Skin epidermis (tissue), 12 donors: ENCODE measurements around the gene NOD2.

Source experiments
- H3K27ac ChIP-seq, 21 experiments: fragments of 200-600 bp; sonication (generic) in 11 of 21; one replicate each; pipeline ENCODE4 v1.5.0; 2020; ENCODE audit warnings: mild to moderate bottlenecking in 3 of 21, inconsistent platforms in 2 of 21, moderate library complexity in 2 of 21
- H3K4me3 ChIP-seq, 7 experiments: fragments of 200-600 bp; sonication (generic) in 2 of 7; one replicate each; pipeline ENCODE4 v1.5.0; 2020; ENCODE audit warnings: inconsistent platforms in 2 of 7, mild to moderate bottlenecking in 2 of 7, moderate library complexity in 1 of 7

The NOD2 gene

GRCh38 chr16:50709061-50709684 is 15.8 kb downstream of the NOD2 start:
- H3K27ac ChIP-seq, result peak overlapping the region in 16 of 21 experiments; percentile 26 to 70 (median 54)
- H3K4me3 ChIP-seq, result no peak overlapping the region

DNA sequence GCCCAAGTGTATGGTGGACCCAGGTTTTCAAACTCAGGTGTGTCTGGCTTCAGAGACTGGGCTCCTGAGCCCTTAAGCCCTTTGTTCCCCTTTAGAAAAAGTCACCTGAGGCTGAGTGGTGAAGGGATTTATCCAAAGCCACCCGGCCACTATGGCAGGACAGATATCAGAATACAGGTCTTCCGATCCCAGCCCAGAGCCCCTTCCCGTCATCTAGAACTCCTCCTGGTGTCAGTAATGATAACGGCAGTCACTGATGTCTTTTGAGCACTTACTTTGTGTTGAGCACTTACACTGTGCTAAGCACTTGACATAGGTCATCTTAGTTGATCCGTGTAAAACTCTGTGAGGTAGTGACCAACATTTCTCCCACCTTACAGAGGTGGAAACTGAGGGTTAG is 16.6 kb downstream of the NOD2 start:
- peak overlapping the region in 6 of 21 experiments; percentile 12 to 64 (median 44) for H3K27ac ChIP-seq
- H3K4me3 ChIP-seq, result no peak overlapping the region

GRCh38 chr16:50711040-50711439 is 17.6 kb downstream of the NOD2 start:
- no peak overlapping the region for H3K4me3 ChIP-seq
- H3K27ac ChIP-seq, result no peak overlapping the region

DNA sequence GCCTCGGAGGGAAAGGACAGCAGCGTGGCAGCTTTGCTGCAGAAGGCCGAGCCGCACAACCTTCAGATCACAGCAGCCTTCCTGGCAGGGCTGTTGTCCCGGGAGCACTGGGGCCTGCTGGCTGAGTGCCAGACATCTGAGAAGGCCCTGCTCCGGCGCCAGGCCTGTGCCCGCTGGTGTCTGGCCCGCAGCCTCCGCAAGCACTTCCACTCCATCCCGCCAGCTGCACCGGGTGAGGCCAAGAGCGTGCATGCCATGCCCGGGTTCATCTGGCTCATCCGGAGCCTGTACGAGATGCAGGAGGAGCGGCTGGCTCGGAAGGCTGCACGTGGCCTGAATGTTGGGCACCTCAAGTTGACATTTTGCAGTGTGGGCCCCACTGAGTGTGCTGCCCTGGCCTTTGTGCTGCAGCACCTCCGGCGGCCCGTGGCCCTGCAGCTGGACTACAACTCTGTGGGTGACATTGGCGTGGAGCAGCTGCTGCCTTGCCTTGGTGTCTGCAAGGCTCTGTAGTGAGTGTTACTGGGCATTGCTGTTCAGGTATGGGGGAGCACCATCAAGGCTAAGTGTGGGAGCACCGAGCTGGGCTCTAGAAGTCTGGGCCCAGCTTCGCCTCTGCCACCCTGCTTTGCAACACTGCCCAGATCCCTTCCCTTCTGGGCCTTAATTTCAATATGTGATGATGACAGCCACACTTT is 18.6 kb downstream of the NOD2 start:
- H3K27ac ChIP-seq, result no peak overlapping the region
- H3K4me3 ChIP-seq, result no peak overlapping the region

DNA sequence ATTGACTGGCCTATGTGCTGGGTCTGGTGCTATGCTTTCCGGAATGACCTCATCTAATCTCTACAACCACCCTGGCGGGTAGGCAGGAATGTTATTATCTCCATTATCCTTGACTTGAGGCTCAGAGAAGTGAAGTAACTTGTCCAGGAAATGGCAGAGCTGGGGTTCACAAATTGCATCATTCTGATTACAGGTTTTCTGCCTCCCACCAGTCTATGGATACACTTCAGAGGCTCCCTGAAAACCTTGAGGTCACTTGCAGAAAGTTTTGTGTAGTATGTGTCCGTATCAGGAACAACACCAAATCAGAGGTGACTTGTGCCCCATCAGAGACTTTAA is 19.1 kb downstream of the NOD2 start:
- Histone ChIP-seq H3K4me3 (no peak overlapping the region), H3K27ac (peak overlapping the region in 1 of 21 experiments; percentile 45)

- peak overlapping the region in 1 of 21 experiments; percentile 45 for H3K27ac ChIP-seq
Observed at GRCh38 chr16:50712956-50713355, 19.6 kb downstream of the NOD2 start.

DNA sequence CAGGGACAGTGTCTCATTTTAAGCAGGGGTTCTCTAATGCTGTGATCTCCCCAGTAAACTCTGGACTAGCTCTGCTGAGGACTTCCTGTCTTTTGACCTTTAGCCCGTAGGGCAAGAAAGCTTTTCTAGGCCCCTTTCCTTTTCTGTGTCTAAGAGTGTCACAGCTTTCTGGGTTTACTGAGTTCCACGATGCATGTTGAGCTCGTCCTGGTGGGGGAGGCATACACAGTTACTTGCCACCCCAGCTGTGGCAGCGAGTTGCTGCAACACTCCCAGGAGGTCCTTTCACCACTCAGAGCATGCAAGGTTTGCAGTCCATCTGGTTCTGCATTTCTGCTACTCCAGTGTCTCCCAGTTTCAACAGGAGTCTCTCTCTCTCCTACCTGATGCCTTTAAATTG is 23.7 kb downstream of the NOD2 start:
- Histone ChIP-seq H3K4me3 (no peak overlapping the region), H3K27ac (no peak overlapping the region)

More at GRCh38 chr16:50712956-50713355, 19.6 kb downstream of the NOD2 start:
- no peak overlapping the region for H3K4me3 ChIP-seq

- H3K27ac ChIP-seq, result no peak overlapping the region
- no peak overlapping the region for H3K4me3 ChIP-seq
Observed at GRCh38 chr16:50717494-50717893, 24.1 kb downstream of the NOD2 start.

GRCh38 chr16:50718061-50718760 is 24.8 kb downstream of the NOD2 start:
- Histone ChIP-seq H3K27ac (peak overlapping the region in 13 of 21 experiments; percentile 26 to 85 (median 73)), H3K4me3 (no peak overlapping the region)

- peak overlapping the region in 19 of 21 experiments; percentile 23 to 85 (median 74) for H3K27ac ChIP-seq
- no peak overlapping the region for H3K4me3 ChIP-seq
Observed at GRCh38 chr16:50718761-50719400, 25.5 kb downstream of the NOD2 start.

GRCh38 chr16:50719401-50720337 is 26.3 kb downstream of the NOD2 start:
- peak overlapping the region; percentile 19 to 85 (median 74) for H3K27ac ChIP-seq
- peak overlapping the region in 1 of 7 experiments; percentile 23 for H3K4me3 ChIP-seq

DNA sequence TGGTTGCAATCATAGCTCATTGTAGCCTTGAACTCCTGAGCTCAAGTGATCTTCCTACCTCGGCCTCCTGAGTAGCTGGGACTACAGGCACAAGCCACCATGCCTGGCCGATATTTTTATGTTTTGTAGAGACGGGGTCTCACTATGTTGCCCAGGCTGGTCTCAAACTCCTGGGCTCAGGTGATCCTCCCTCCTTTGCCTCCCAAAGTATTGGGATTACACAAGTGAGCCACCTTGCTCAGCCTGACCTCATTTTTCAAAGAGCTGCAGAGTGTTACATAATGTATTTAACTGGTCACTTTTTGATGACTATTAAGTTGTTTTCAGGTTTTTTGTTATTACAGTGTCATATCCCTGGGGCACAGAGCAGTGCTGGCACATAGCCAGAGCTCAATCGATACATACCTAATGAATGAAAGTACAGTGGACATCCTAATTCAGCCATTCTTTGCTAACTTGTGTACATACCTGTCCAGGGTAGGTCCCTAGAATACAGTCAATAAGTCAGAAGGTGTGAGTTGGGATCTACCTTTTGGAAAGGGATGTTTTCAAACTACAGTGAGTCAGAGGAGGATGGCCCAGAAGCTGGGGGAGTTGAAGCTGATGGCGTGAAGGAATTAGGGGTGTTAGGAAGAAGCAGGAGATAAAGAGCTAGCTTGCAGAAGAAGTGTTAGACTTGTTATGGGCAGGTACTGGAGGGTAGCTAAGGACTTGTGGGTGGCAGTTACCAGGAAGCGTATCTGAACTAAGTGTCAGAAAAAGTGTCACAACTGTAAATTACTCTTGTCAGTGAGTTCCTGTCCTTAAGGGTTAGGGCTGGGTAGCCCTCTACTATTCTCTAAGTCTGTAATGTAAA is 28.4 kb downstream of the NOD2 start:
- H3K4me3 ChIP-seq, result no peak overlapping the region
- peak overlapping the region in 4 of 21 experiments; percentile 37 to 65 (median 58) for H3K27ac ChIP-seq

DNA sequence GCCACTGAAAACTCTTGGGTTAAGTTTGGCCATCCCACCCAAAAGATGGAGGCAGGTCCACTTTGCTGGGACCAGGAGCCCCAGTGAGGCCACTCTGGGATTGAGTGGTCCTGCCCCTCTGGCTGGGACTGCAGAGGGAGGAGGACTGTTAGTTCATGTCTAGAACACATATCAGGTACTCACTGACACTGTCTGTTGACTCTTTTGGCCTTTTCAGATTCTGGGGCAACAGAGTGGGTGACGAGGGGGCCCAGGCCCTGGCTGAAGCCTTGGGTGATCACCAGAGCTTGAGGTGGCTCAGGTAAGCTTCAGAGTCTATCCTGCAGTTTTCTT is 29.0 kb downstream of the NOD2 start:
- Histone ChIP-seq H3K27ac (peak overlapping the region in 4 of 21 experiments; percentile 37 to 65 (median 54)), H3K4me3 (no peak overlapping the region)

DNA sequence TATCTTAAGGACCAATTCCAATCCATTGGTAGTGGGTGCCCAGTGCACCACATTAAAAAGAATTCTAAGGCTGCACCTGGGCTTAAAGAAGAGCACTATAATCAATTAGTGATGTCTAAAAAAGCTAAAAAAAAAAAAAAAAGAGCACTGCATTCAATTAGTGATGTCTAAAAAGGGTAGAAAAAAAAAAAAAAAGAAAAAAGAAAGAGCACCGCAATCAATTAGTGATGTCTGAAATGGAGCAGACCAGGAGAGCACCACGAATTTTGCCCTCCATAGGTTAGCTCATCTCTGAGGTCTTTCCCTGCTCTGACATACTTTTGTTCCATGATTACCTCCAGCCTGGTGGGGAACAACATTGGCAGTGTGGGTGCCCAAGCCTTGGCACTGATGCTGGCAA is 29.6 kb downstream of the NOD2 start:
- no peak overlapping the region for H3K4me3 ChIP-seq
- H3K27ac ChIP-seq, result peak overlapping the region in 2 of 21 experiments; percentile 52 to 65

GRCh38 chr16:50724306-50724705 is 30.9 kb downstream of the NOD2 start:
- H3K4me3 ChIP-seq, result no peak overlapping the region
- H3K27ac ChIP-seq, result no peak overlapping the region

- Histone ChIP-seq H3K27ac (peak overlapping the region in 4 of 21 experiments; percentile 1 to 49 (median 11)), H3K4me3 (no peak overlapping the region)
Observed at GRCh38 chr16:50731130-50731988, 38.0 kb downstream of the NOD2 start.
